ENCODE data around the gene NFYB. TPM values are rescaled to one million over a fixed set of nuclear protein-coding genes. Genes with fewer than 3 reads are reported as not detected.

Gene NFYB
- total and polyA plus RNA-seq, 12 donors: 17.2 to 86.0 (median 50.1) TPM

- 75 to 87% (median 83%) methylated on average over 4 of the region's 4 CpGs for WGBS, 4 donors
- H3K9me3 ChIP-seq (replicated peaks in 1 of 3): no peaks in the 10 kb centered on the region
- peaks cover 17 to 60% of the 10 kb centered on the region in 2 donors for H3K4me1 ChIP-seq (replicated peaks in 1 of 2)
- intact Hi-C loops (cut with DNase I): no loop called here
- peaks cover 0 to 39% of the 10 kb centered on the region in 2 donors for H3K36me3 ChIP-seq (replicated peaks in 1 of 2)
- TF ChIP-seq POLR2A (IDR thresholded peaks at IDR 0.05): no peak
- no peak for TF ChIP-seq CTCF (IDR thresholded peaks at IDR 0.05)
- H3K27me3 ChIP-seq: no peaks in the 10 kb centered on the region
- H3K27ac ChIP-seq: no peak overlapping the region
- no peak overlapping the region for H3K4me3 ChIP-seq
- no peak for DNase-seq
Measured at GRCh38 chr12:104131609-104132008, 6.4 kb downstream of the NFYB start.

- peaks cover 17 to 51% of the 10 kb centered on the region in 2 donors for H3K4me1 ChIP-seq (replicated peaks in 1 of 2)
- TF ChIP-seq CTCF (IDR thresholded peaks at IDR 0.05): no peak
- TF ChIP-seq POLR2A (IDR thresholded peaks at IDR 0.05): no peak
- intact Hi-C loops (cut with DNase I): no loop called here
- WGBS, 4 donors: 76 to 81% (median 80%) methylated on average over 2 of the region's 2 CpGs
- H3K36me3 ChIP-seq (replicated peaks in 1 of 2): peaks cover 0 to 48% of the 10 kb centered on the region in 2 donors
- H3K9me3 ChIP-seq (replicated peaks in 1 of 3): no peaks in the 10 kb centered on the region
- H3K27ac ChIP-seq: no peak overlapping the region
- no peak for DNase-seq
- no peak overlapping the region for H3K4me3 ChIP-seq
- H3K27me3 ChIP-seq: no peaks in the 10 kb centered on the region
Measured at GRCh38 chr12:104130760-104131159, 7.2 kb downstream of the NFYB start.

GRCh38 chr12:104126548-104126947 lies 11.5 kb downstream of the NFYB start:
- H3K27ac ChIP-seq: no peak overlapping the region
- TF ChIP-seq CTCF (IDR thresholded peaks at IDR 0.05) (no peak), POLR2A (IDR thresholded peaks at IDR 0.05) (no peak)
- WGBS, 4 donors: 94 to 96% (median 95%) methylated on average over 3 of the region's 3 CpGs
- no peak overlapping the region for H3K4me3 ChIP-seq
- intact Hi-C loops (cut with DNase I): no loop called here
- H3K4me1 ChIP-seq (replicated peaks in 1 of 2): peaks cover 8 to 31% of the 10 kb centered on the region in 2 donors
- H3K36me3 ChIP-seq (replicated peaks in 1 of 2): peaks cover 0 to 75% of the 10 kb centered on the region in 2 donors
- H3K27me3 ChIP-seq: no peaks in the 10 kb centered on the region
- no peak for DNase-seq
- no peaks in the 10 kb centered on the region for H3K9me3 ChIP-seq (replicated peaks in 1 of 3)

- H3K36me3 ChIP-seq (replicated peaks in 1 of 2): peaks cover 0 to 90% of the 10 kb centered on the region in 2 donors
- DNase-seq: no peak
- no peak overlapping the region for H3K4me3 ChIP-seq
- peaks cover 19 to 27% of the 10 kb centered on the region in 2 donors for H3K4me1 ChIP-seq (replicated peaks in 1 of 2)
- intact Hi-C loops (cut with DNase I): no loop called here
- no peaks in the 10 kb centered on the region for H3K9me3 ChIP-seq (replicated peaks in 1 of 3)
- H3K27ac ChIP-seq: no peak overlapping the region
- 93 to 97% (median 96%) methylated on average over 6 to 9 of the region's 9 CpGs for WGBS, 4 donors
- no peaks in the 10 kb centered on the region for H3K27me3 ChIP-seq
- no peak for TF ChIP-seq POLR2A (IDR thresholded peaks at IDR 0.05)
- TF ChIP-seq CTCF (IDR thresholded peaks at IDR 0.05): no peak
Measured at GRCh38 chr12:104122298-104122697, 15.7 kb downstream of the NFYB start.

Data from adrenal gland (tissue), 12 donors.